ENCODE measurements around the gene COX8A.
"Not testable (repeated sequence)": the region's sequence is repeated elsewhere in the genome, so short reads cannot be mapped to it uniquely, and the experiment has no call there.

COX8A gene

GRCh38 chr11:63969461-63969860, 5.0 kb upstream of the COX8A start:
- no peak for DNase-seq (ENCODE audit: low spot score)

GRCh38 chr11:63970902-63971301, 3.5 kb upstream of the COX8A start:
- DNase-seq (ENCODE audit: low spot score), result no peak

- not testable (repeated sequence) for DNase-seq (ENCODE audit: low spot score)
Measured at GRCh38 chr11:63973912-63974258, 535 bp upstream of the COX8A start.

GRCh38 chr11:63978551-63979239, 4.3 kb downstream of the COX8A start:
- DNase-seq (ENCODE audit: low spot score), result no peak

GRCh38 chr11:63979426-63979825, 5.0 kb downstream of the COX8A start:
- no peak for DNase-seq (ENCODE audit: low spot score)

GRCh38 chr11:63985812-63986155, 11.4 kb downstream of the COX8A start:
- no peak for DNase-seq (ENCODE audit: low spot score)

GRCh38 chr11:63986156-63986931, 11.9 kb downstream of the COX8A start, which contains the start of gene OTUB1:
OTUB1 (plus strand) TSS chr11:63986438; CDS start chr11:63986457, 19 bp downstream.
- peak; percentile 95 for DNase-seq (ENCODE audit: low spot score)

GRCh38 chr11:63986932-63987513, 12.6 kb downstream of the COX8A start:
- DNase-seq (ENCODE audit: low spot score), result no peak

GRCh38 chr11:63991558-63991957, 17.1 kb downstream of the COX8A start:
- no peak for DNase-seq (ENCODE audit: low spot score)

GRCh38 chr11:63993100-63993499, 18.7 kb downstream of the COX8A start:
- no peak for DNase-seq (ENCODE audit: low spot score)

GRCh38 chr11:63993993-63994392, 19.6 kb downstream of the COX8A start:
- DNase-seq (ENCODE audit: low spot score), result no peak

GRCh38 chr11:63996512-63996911, 22.1 kb downstream of the COX8A start:
- no peak for DNase-seq (ENCODE audit: low spot score)

- no peak for DNase-seq (ENCODE audit: low spot score)
Measured at GRCh38 chr11:63997104-63997700, 22.8 kb downstream of the COX8A start.

- no peak for DNase-seq (ENCODE audit: low spot score)
Measured at GRCh38 chr11:63997801-63998337, 23.4 kb downstream of the COX8A start.

GRCh38 chr11:63998558-63999348, 24.3 kb downstream of the COX8A start:
- DNase-seq (ENCODE audit: low spot score), result peak; percentile 35

- DNase-seq (ENCODE audit: low spot score), result peak; percentile 69
Measured at GRCh38 chr11:63999349-64000025, 25.1 kb downstream of the COX8A start.

- DNase-seq (ENCODE audit: low spot score), result peak; percentile 69
Measured at GRCh38 chr11:64000026-64000739, 25.8 kb downstream of the COX8A start.

GRCh38 chr11:64000740-64001483, 26.5 kb downstream of the COX8A start:
- DNase-seq (ENCODE audit: low spot score), result no peak

GRCh38 chr11:64001484-64002420, 27.3 kb downstream of the COX8A start:
- DNase-seq (ENCODE audit: low spot score), result no peak

Data from kidney tubule cell (primary cell).